Measurements from ENCODE around the gene ZSCAN12. TPM values are rescaled to one million over a fixed set of nuclear protein-coding genes. Genes with fewer than 3 reads are reported as not detected.
A peak's percentile ranks its signal among the peaks of the same experiment; 100 is the strongest.

The ZSCAN12 gene
- total and polyA plus RNA-seq, 2 donors: 4.7 to 14.4 TPM

DNA sequence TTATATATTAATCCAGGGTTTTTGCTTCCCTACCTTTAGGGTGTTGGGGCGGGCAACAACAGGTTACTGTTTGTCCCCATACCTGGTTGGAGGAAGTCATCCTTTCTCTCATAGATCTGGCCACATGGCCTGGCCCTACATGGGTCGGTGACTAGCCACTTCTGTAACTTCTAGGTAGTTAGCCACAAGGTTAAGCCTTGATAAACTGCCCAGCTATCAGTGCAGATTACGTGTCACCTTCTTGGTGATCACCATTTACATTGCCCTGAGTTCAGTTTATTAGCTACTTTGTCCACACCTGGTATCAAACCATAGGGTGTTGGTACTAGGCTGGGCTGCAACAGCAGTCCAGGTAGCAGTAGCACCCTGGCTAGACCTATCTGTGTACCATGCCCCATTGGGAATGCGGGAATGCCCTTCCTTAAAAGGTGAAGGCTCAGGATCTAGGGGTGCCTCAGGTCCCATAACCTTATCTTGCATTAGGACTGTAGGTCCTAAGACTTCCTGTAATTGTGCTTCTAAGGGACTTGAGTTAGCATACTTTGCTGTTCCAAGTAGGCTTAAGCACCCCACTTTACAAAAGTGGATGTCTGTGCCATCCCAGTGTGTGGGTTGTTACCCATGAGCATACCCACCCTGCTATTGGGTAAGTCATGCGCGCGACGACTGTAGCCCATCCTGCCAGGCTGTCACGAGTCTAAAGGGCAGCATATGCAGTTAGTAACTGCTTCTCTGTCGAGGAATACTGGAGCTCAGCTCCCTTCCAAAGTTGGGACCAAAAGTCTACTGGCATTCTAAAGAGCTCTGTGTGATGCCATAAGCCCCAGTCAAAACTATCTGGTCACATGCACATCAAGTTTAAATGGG, 44.6 kb downstream of the ZSCAN12 start:
- no peak overlapping the region for H3K4me3 ChIP-seq (ENCODE audit: low read depth, low read length)
- no peaks in the 10 kb centered on the region for H3K36me3 ChIP-seq (ENCODE audit: insufficient read depth)
- no peak for DNase-seq (ENCODE audit: extremely low spot score)
- H3K27ac ChIP-seq (ENCODE audit: low read depth): peak overlapping the region; percentile 3
- H3K4me1 ChIP-seq (ENCODE audit: insufficient read depth): no peaks in the 10 kb centered on the region
- WGBS: 87% methylated on average over 10 of the region's 10 CpGs

DNA sequence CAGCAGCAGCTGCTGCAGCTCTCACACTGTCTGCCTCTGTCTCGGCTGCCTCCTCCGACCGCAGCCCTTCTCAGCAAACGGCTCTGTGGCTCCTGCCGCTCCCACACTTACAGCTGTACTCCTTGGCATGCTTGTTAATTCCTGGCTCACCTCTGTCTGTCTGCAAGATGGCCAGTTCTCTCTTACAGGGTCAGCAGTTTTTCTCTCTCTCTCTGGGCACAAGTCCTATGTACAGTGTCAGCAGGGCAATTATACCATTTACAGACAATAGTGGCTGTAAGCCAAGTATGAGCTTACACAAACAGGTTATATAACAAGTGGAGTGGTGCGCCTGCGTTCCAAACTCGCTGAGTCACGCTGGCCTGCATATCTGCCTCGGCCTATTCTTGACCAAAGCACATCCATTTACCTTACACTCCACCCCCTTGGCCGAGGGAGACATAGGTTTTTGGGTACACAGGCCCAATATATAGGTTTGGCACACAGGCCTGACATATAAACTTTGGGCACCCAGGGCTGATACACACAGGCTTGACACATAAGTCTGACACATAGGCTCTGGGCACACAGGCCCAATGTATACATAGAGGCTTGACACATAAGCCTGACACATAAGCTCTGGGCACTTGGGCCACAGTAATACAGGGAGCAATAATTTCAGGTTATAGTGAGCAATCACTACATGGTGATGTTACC, 45.4 kb downstream of the ZSCAN12 start:
- Histone ChIP-seq H3K4me3 (ENCODE audit: low read depth, low read length) (no peak overlapping the region), H3K4me1 (ENCODE audit: insufficient read depth) (no peaks in the 10 kb centered on the region), H3K27ac (ENCODE audit: low read depth) (no peak overlapping the region), H3K36me3 (ENCODE audit: insufficient read depth) (no peaks in the 10 kb centered on the region)
- 84% methylated on average over 11 of the region's 11 CpGs for WGBS
- no peak for DNase-seq (ENCODE audit: extremely low spot score)

DNA sequence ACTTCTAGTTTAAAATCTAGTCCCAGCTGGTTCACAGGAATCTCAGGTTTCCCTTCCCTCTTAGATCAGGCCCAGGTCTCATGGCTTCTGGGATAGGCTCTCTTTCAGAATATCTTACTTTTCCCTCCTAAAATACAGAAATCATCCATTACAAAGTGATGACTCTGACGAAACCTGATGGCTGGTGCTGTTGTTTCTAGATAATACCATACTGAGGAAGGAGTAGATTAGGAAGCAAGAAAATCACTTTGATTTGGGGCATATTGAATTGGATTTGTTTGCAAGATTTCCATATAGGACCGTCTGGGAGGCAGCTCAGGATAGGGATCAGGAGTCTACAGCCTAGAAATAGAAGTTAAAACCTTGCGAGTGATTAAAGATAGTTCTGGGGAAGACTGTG, 46.2 kb downstream of the ZSCAN12 start:
- Histone ChIP-seq H3K4me1 (ENCODE audit: insufficient read depth) (no peaks in the 10 kb centered on the region), H3K4me3 (ENCODE audit: low read depth, low read length) (no peak overlapping the region)
- WGBS: 89% methylated on average over 3 of the region's 3 CpGs

DNA sequence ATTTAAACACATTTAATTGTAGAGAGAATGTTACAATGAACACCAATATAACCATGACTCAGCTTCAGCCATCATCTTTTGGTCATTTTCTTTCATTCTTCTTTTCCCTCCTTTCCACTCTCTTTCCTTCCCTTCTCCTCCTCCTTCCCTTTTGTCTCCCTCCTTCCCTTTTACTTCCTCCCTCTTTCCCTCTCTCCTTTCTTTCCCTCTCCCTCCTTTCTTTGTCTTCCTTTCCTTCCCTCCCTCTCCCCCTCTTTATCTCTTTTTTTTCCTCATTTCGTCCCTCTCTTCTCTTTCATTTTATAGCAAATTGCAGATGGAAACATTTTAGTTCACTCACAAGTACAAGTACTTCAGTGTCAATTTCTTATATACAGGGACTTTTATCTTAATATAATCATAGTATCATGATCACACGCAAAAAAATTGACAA, 48.0 kb downstream of the ZSCAN12 start:
- Histone ChIP-seq H3K4me1 (ENCODE audit: insufficient read depth) (no peaks in the 10 kb centered on the region), H3K4me3 (ENCODE audit: low read depth, low read length) (no peak overlapping the region), H3K27ac (ENCODE audit: low read depth) (no peak overlapping the region), H3K36me3 (ENCODE audit: insufficient read depth) (no peaks in the 10 kb centered on the region)
- DNase-seq (ENCODE audit: extremely low spot score): no peak
- 58% methylated on average over 2 of the region's 2 CpGs for WGBS

More for the DNA sequence above, 46.2 kb downstream of the ZSCAN12 start:
- no peak overlapping the region for H3K27ac ChIP-seq (ENCODE audit: low read depth)
- DNase-seq (ENCODE audit: extremely low spot score): no peak
- H3K36me3 ChIP-seq (ENCODE audit: insufficient read depth): no peaks in the 10 kb centered on the region

DNA sequence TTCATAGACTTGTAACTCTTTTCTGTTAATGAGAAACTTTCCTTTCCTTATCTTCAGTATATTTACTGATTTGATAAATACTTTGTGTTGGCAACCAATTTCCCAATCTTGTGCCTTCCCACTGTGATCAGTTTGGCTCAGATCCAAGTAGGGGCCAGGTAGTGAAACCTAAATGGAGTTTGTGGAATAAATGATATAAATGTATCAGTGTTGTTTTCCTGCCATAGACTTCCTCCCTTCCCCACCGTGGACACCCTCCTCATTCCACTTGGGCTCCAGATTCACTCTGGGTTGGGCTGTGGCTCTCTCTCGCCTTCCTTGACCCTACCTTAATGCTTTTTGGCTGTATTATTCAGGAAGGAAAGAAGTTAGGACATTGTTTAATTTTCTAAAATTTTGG, 48.5 kb downstream of the ZSCAN12 start:
- DNase-seq (ENCODE audit: extremely low spot score): no peak
- H3K27ac ChIP-seq (ENCODE audit: low read depth): no peak overlapping the region
- no peaks in the 10 kb centered on the region for H3K36me3 ChIP-seq (ENCODE audit: insufficient read depth)
- no peak overlapping the region for H3K4me3 ChIP-seq (ENCODE audit: low read depth, low read length)
- no peaks in the 10 kb centered on the region for H3K4me1 ChIP-seq (ENCODE audit: insufficient read depth)
- 63% methylated on average over 2 of the region's 2 CpGs for WGBS

DNA sequence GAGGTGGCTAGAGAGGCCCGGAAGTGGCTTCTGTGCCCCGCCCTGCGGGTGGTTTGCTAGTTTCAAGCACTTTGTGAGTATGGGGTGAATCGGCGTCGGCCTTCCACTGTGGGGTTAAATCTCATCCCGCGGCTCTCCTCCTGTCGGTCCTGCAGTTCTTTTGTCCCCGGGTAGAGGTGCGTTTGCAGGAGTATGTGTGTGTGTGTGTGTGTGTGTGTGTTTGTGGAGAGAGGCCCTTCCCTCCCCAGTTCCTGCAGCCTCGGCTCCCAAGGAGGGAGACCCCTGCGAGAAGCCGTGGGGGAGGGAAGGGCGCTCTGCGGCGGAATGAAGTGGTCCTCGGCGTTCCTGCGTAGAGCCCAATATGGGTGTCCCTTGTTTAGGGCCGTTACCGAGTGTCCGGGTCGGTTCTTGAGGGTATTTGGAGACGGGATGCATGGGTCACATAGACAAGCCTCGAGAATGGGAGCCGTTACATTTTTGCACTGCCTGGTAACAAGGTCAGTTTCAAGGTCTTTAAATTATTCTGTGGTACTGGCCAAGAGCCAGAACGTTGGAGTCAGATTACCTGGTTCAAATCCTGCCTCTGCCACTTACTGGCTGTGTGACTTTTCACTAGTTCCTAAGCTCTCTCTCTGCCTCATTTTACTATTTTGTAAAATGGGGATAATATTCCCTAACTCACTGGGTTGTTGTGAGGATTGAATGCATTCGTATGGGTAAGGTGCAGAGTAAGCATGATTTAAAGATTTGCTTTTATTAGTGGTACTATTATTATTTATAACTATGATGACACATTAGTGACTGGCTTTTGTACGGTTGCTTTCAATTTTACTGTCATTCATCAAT, 49.4 kb downstream of the ZSCAN12 start, which contains the start of gene ZKSCAN3:
Gene ZKSCAN3 (plus strand): TSS at position 56 of the 846 bp plus-strand sequence. CDS start 9,640 bp downstream, outside the sequence.
- WGBS: 2% methylated on average over 30 of the region's 30 CpGs
- no peaks in the 10 kb centered on the region for H3K4me1 ChIP-seq (ENCODE audit: insufficient read depth)
- peak; percentile 76 for DNase-seq (ENCODE audit: extremely low spot score)

DNA sequence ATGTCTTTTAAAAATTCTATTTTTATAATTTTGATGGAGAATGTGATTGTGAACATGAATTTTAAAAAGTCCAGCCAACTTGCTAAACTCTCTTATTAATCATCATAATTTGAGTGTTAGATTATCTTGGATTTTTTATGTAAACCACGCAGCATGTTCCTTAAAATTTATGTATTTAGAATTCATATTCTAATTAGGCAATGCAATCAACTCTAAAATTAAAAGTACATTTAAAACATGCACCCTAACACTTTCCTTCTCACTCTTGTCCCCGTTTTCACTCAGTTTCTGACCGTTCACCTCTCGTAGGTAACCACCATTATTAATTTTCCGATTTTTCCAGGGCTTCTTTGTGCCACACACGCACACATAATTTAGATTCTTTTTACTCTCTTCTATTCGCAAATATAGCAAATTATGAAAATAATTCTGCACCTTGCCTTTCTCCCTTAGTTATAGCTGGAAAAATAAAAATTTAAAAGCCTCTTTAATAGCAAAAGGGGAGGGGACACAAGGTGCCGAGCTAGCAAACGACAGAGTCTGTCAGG, 50.1 kb downstream of the ZSCAN12 start:
- Histone ChIP-seq H3K4me3 (ENCODE audit: low read depth, low read length) (peak overlapping the region; percentile 88), H3K27ac (ENCODE audit: low read depth) (no peak overlapping the region), H3K4me1 (ENCODE audit: insufficient read depth) (no peaks in the 10 kb centered on the region), H3K36me3 (ENCODE audit: insufficient read depth) (no peaks in the 10 kb centered on the region)
- no peak for DNase-seq (ENCODE audit: extremely low spot score)
- WGBS: 1% methylated on average over 9 of the region's 9 CpGs

More for the DNA sequence above, 49.4 kb downstream of the ZSCAN12 start, which contains the start of gene ZKSCAN3:
- H3K27ac ChIP-seq (ENCODE audit: low read depth): peak within 1 kb of the TSS; percentile 78
- peak within 1 kb of the TSS; percentile 88 for H3K4me3 ChIP-seq (ENCODE audit: low read depth, low read length)
- no peaks in the 10 kb centered on the region for H3K36me3 ChIP-seq (ENCODE audit: insufficient read depth)

DNA sequence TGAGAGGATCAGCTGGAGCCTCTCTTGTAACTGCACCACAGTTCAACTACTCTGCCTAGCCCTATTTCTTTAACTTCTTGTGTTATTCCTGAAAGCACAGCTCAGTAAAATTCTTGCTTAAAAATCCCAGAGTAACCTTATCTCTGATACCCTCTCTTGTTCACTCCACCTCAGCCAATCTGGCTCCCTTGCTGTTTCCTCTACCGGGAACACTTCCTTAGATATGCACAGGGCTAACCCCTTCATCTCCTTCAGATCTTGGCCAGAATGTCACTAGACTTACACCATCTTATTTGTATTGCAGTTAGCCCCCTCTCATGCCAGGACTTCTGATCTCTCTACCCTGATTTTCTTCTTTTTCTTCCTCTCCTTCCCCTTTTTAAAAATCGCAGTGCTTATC, 52.4 kb downstream of the ZSCAN12 start:
- 20% methylated on average over 2 of the region's 2 CpGs for WGBS
- Histone ChIP-seq H3K4me3 (ENCODE audit: low read depth, low read length) (no peak overlapping the region), H3K4me1 (ENCODE audit: insufficient read depth) (no peaks in the 10 kb centered on the region), H3K36me3 (ENCODE audit: insufficient read depth) (no peaks in the 10 kb centered on the region), H3K27ac (ENCODE audit: low read depth) (no peak overlapping the region)
- no peak for DNase-seq (ENCODE audit: extremely low spot score)

DNA sequence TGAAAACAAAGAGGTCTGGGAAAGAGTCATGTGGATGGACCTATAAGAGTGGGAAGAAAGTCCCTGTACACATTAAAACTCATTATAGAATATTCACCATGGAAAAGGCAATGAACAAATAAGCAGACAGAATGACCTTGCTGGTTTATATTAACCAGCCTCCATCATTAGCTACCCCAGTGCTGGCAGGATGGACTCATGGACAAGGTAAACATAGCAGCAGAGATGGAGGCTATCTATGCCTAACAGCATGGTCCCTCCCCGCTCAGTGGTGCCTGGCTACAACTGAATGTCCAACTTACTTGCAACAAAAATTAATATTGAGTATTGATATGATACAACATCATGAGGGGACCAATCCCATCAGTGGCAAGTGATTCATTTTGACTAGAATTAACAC, 54.3 kb downstream of the ZSCAN12 start:
- no peak for DNase-seq (ENCODE audit: extremely low spot score)
- Histone ChIP-seq H3K36me3 (ENCODE audit: insufficient read depth) (no peaks in the 10 kb centered on the region), H3K4me3 (ENCODE audit: low read depth, low read length) (no peak overlapping the region), H3K4me1 (ENCODE audit: insufficient read depth) (no peaks in the 10 kb centered on the region), H3K27ac (ENCODE audit: low read depth) (no peak overlapping the region)
- 95% methylated on average over 1 of the region's 1 CpG for WGBS

DNA sequence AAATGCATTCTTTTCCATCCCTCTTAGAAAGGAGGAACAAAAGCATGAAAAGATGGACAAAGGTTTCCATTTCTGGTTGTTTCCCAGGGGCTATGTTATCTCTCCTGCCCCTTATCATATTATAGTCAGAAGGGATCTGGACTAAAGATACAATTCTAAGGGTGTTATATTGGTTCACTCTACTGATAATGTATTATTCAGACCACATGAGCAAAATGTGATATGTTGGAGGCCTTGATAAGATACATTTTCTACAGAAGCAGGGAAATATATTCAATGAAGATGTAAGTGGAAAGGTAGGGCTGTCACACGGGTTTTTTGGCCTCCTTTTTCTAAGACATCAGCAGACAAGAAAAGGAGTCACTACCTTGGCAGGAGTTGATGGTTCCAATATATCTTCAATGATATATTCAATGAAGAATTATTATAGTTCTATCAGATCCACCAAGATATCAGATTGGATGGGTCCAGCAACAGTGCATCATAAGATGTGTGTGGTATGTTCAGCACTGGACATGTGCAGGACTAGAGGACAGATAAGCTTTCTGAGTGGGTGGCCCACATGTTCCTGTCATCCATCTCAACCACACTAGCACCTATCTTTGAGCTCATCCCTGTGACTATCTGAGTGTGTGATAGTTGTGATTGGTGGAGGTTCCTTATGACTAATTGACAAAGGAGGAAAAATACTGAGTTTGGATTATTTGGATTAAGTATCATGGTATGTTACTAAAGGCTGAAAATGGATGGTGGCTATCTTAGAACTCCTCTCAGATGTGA, 55.5 kb downstream of the ZSCAN12 start:
- Histone ChIP-seq H3K36me3 (ENCODE audit: insufficient read depth) (no peaks in the 10 kb centered on the region), H3K4me1 (ENCODE audit: insufficient read depth) (no peaks in the 10 kb centered on the region), H3K27ac (ENCODE audit: low read depth) (no peak overlapping the region), H3K4me3 (ENCODE audit: low read depth, low read length) (no peak overlapping the region)
- DNase-seq (ENCODE audit: extremely low spot score): no peak
- 52% methylated on average over 1 of the region's 1 CpG for WGBS

DNA sequence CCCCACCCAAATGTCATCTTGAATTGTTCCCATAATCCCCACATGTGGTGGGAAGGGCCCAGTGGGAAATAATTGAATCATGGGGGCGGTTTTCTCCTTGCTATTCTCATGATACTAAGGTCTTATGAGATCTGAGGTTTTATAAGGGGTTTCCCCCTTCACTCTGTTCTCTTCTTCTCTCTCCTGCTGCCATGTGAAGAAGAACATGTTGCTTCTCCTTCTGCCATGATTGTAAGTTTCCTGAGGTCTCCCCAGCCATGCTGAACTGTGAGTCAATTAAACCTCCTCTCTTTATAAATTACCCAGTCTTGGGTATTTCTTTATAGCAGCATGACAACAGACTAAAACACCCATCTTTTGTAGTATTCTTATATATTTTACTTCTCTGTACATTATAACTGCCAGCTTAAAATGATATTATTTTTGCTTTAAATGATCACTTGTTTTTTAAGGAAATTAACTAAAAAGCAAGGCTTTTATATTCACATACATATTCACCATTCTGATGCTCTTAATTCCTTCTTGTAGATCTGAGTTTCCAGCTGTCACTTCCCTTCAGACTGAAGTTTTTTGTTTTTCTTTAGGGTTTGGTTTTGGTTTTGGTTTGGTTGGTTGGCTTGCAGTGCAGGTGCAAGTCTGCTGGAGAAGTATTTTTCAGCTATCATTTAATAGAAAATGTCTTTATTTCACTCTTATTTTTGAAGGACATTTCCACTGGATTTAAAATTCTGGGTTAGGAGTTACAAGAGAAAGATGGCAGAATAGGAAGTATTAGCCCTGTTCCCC, 59.0 kb downstream of the ZSCAN12 start:
- no peak overlapping the region for H3K27ac ChIP-seq (ENCODE audit: low read depth)
- WGBS: 87% methylated on average over 1 of the region's 1 CpG
- DNase-seq (ENCODE audit: extremely low spot score): no peak
- no peaks in the 10 kb centered on the region for H3K4me1 ChIP-seq (ENCODE audit: insufficient read depth)
- H3K36me3 ChIP-seq (ENCODE audit: insufficient read depth): no peaks in the 10 kb centered on the region
- no peak overlapping the region for H3K4me3 ChIP-seq (ENCODE audit: low read depth, low read length)

DNA sequence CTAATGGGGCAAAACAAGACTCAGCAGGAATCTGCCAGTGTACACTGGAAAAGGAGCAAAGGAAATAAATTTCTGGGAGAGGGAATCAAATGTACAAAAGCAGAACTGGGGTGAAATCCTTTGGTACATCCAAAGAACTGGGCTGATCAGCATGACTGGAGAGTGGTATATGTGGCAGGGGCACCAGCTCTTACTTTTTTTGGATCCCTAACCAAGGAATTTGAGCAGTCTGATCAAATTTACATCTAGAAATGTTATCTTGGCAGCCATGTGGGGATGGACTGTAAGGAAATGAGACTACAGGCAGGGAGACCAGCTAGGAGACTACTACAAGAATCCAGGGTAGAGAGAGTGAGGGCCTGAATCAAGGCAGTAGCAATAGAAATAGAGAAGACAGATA, 62.4 kb downstream of the ZSCAN12 start:
- H3K4me1 ChIP-seq (ENCODE audit: insufficient read depth): no peaks in the 10 kb centered on the region
- no peak overlapping the region for H3K27ac ChIP-seq (ENCODE audit: low read depth)
- DNase-seq (ENCODE audit: extremely low spot score): no peak
- no peak overlapping the region for H3K4me3 ChIP-seq (ENCODE audit: low read depth, low read length)
- no peaks in the 10 kb centered on the region for H3K36me3 ChIP-seq (ENCODE audit: insufficient read depth)

Data from urinary bladder (tissue), 4 donors.